GM12892 (cell line): ENCODE measurements around the gene CHSY3.

ENCODE experiments used
- DNase-seq: peaks from one replicate; pipeline ENCODE4 v3.0.0; 2011; ENCODE audit not compliant: insufficient read length
- FAIRE-seq: peaks from 2 replicates; lab custom pipeline; 2011; peaks lifted over from hg19 to GRCh38; lab: Jason Lieb, UNC
- POLR2A ChIP-seq: IDR thresholded peaks from 2 replicates; pipeline ENCODE4 v1.6.1; 2011; ENCODE audit warnings: low read depth, low read length, control low read depth
- POLR2AphosphoS5 ChIP-seq: IDR thresholded peaks from 2 replicates; pipeline ENCODE4 v1.6.1; 2011; ENCODE audit warnings: low read depth, low read length, control low read depth
- TAF1 ChIP-seq: IDR thresholded peaks from 2 replicates; pipeline ENCODE4 v1.6.1; 2011; ENCODE audit warnings: low read depth, mild to moderate bottlenecking, control low read depth, low read length, borderline replicate concordance

The CHSY3 gene

GRCh38 chr5:129909225-129909624, 5.0 kb downstream of the CHSY3 start:
- FAIRE-seq (no peak), DNase-seq (no peak)
- TF ChIP-seq POLR2A, result no peak
- TF ChIP-seq TAF1, result no peak
- no peak for TF ChIP-seq POLR2AphosphoS5

GRCh38 chr5:129912601-129913255, 8.5 kb downstream of the CHSY3 start:
- TF ChIP-seq POLR2A, result no peak
- TF ChIP-seq TAF1, result no peak
- TF ChIP-seq POLR2AphosphoS5, result no peak
- DNase-seq (no peak), FAIRE-seq (no peak)

DNA sequence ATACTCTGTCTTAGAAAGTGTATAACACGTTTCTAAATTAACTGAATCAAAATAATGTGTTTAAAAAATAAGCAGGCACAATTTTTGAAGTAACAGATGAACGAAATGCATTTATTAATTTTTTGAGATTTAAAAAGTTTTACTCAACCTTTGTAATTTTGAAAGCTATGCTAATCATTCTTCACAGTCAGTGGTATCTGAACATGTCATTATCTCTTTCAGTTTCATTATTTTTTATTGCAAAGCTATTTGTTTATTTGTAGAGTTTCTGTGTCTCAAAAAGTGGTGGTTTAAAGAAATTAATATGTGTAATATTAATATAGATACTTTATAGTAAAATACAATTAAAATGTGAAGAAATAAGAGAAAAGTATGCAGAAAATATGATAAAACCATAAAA, 11.2 kb downstream of the CHSY3 start:
- FAIRE-seq (no peak), DNase-seq (no peak)
- TF ChIP-seq TAF1 (no peak), POLR2A (no peak), POLR2AphosphoS5 (no peak)

GRCh38 chr5:129917224-129917623, 13.0 kb downstream of the CHSY3 start:
- DNase-seq (no peak), FAIRE-seq (no peak)
- TF ChIP-seq POLR2A, result no peak
- TF ChIP-seq TAF1, result no peak
- no peak for TF ChIP-seq POLR2AphosphoS5

DNA sequence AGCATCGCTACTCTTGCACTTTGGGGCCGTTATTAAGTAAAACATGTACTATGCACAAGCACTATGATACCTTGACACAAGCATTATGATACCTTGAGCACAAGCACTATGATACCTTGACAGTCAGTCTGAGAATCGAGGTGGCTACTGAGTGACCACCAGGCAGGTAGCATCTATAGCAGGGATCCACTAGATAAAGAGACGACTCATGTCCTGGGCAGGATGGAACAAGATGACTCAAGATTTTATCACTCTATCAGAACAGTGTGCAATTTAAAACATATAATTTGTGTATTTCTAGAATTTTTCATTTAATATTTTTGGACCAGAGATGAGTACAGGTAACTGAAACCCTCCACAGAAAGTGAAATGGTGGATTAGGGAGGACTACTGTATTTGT, 16.9 kb downstream of the CHSY3 start:
- no peak for DNase-seq
- no peak for FAIRE-seq
- TF ChIP-seq TAF1 (no peak), POLR2A (no peak), POLR2AphosphoS5 (no peak)

GRCh38 chr5:129930221-129930620, 26.0 kb downstream of the CHSY3 start:
- FAIRE-seq, result no peak
- DNase-seq, result no peak
- TF ChIP-seq TAF1 (no peak), POLR2AphosphoS5 (no peak), POLR2A (no peak)

GRCh38 chr5:129935626-129936025, 31.4 kb downstream of the CHSY3 start:
- FAIRE-seq (no peak), DNase-seq (no peak)
- TF ChIP-seq POLR2A (no peak), POLR2AphosphoS5 (no peak), TAF1 (no peak)

DNA sequence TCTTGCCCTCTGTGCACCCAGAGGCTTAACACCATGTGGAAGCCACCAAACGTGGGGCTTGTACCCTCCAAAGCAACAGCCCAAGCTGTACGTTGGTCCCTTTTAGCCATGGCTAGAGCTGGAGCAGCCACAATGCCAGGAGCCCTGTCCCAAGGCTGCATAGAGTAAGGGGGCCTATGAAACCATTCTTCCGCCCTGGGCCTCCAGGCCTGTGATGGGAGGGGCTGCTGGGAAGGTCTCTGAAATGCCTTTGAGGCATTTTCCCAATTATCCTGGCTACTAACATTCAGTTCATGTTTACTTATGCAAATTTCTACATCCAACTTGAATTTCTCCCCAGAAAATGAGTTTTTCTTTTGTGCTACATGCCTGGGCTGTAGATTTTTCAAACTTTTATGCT, 33.8 kb downstream of the CHSY3 start:
- no peak for DNase-seq
- FAIRE-seq, result no peak
- TF ChIP-seq POLR2A (no peak), TAF1 (no peak), POLR2AphosphoS5 (no peak)

- FAIRE-seq, result no peak
- no peak for DNase-seq
Observed at GRCh38 chr5:129943936-129944335, 39.7 kb downstream of the CHSY3 start.

DNA sequence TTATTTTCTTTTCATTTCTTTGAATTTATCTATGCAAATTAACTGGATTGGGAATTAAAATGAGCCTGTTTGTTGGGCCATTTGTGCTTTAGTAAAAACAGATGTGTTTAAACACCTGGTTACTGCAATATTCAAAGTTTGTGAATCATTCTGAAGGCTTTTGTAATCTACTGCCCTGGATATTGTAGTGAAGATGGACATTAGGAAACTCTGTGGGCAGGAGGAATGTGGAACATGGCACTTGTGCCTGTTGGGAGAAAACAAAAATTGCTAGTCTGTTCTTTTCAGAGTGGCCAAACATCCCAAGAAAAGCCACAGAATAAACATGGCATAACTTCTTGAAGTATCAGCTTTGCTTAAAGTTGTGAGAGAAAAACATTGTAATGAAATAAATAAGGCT, 40.8 kb downstream of the CHSY3 start:
- DNase-seq (no peak), FAIRE-seq (no peak)
- TF ChIP-seq POLR2A (no peak), TAF1 (no peak), POLR2AphosphoS5 (no peak)

More at GRCh38 chr5:129943936-129944335, 39.7 kb downstream of the CHSY3 start:
- TF ChIP-seq POLR2A (no peak), TAF1 (no peak), POLR2AphosphoS5 (no peak)

DNA sequence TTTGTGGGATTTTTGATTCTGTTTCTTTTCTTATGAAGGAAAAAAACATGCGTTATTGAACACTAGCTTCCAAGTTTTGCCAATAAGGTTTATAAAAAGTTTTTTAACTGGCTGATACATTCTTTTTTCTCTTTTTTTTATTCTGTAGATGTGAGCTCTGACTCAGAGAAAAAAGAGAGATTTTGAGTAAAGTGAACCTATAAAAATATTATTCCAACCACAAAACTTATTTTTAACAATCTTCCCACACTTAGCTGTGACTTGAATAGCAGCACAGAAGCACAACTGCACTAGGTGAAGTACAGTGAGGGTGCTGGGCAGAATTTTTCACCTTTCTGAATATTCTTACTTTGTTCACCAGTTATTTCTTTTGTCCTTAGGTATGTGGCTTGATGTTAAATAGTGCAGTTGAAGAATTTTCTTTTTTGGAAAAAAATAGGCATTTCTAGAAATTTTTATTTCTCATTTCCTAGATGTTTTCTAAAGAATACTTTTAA, 41.6 kb downstream of the CHSY3 start:
- FAIRE-seq, result no peak
- no peak for TF ChIP-seq POLR2A
- no peak for TF ChIP-seq TAF1
- no peak for TF ChIP-seq POLR2AphosphoS5
- no peak for DNase-seq

DNA sequence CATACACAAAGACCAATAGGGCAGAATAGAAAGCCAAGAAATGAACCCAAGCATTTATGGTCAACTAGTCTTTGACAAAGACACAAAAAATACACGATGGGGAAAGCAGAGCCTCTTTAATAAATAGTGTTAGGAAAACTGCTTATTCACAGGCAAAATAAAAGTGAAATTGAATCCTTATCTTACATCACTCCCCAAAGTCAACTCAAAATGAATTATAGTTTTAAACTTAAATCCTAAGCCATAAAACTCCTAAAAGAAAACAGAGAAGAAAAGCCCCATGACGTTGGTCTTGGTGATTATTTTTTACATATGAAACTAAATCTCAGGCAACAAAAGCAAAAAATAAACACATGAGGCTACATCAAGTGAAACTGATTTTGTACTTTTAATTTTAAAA, 46.8 kb downstream of the CHSY3 start:
- DNase-seq (no peak), FAIRE-seq (no peak)
- TF ChIP-seq POLR2A (no peak), POLR2AphosphoS5 (no peak), TAF1 (no peak)

GRCh38 chr5:129958581-129958980, 54.3 kb downstream of the CHSY3 start:
- DNase-seq (no peak), FAIRE-seq (no peak)
- TF ChIP-seq POLR2AphosphoS5 (no peak), POLR2A (no peak), TAF1 (no peak)
